C4-2B (cell line): Measurements from ENCODE around the gene GGA2.
"Not testable (repeated sequence)": the region's sequence is repeated elsewhere in the genome, so short reads cannot be mapped to it uniquely, and the experiment has no call there.

Experiments
- CTCF ChIP-seq: fragments of 450-650 bp; conservative IDR thresholded peaks from 2 replicates; pipeline ENCODE4 v1.5.1; 2017; ENCODE audit warnings: mild to moderate bottlenecking
- ZFX ChIP-seq: fragments of 450-650 bp; IDR thresholded peaks from 2 replicates; pipeline ENCODE4 v1.6.1; 2017

- not testable (repeated sequence) for TF ChIP-seq CTCF, ZFX
Observed at GRCh38 chr16:23483492-23483891, 26.8 kb downstream of the GGA2 start.
